Natural killer cell treated with Interleukin-12 subunit alpha and Interleukin-12 subunit beta and Interleukin-15 and Interleukin-18, amount 100 ng/mL, for 72 hours (primary cell): ENCODE results near the gene MARCHF10. TPM values are rescaled to one million over a fixed set of nuclear protein-coding genes. Genes with fewer than 3 reads are reported as not detected.
"Not testable (repeated sequence)": the region's sequence is repeated elsewhere in the genome, so short reads cannot be mapped to it uniquely, and the experiment has no call there.

Source experiments
- ATAC-seq, 2 donors: fragments of 150-1000 bp; cut with Tn5 transposase in 1 of 2; sonication (Bioruptor Pico), chemical (Tn5 transposase) in 1 of 2; 2 replicates each; pipeline ENCODE4 v1.10.0; 2021
- DNase-seq: peaks from one replicate; pipeline ENCODE4 v3.0.0; 2022; ENCODE audit warnings: low spot score
- H3K27ac Mint-ChIP-seq, 2 donors: 1 replicate in 1 of 2; 2 replicates in 1 of 2; pipeline ENCODE4 v1.8.0; 2022; ENCODE audit warnings: mixed read lengths in 2 of 2, mild to moderate bottlenecking in 1 of 2, moderate library complexity in 1 of 2
- H3K27me3 Mint-ChIP-seq, 2 donors: 1 replicate in 1 of 2; 2 replicates in 1 of 2; pipeline ENCODE4 v1.8.0; 2022; ENCODE audit warnings: mixed read lengths in 2 of 2
- H3K36me3 Mint-ChIP-seq: one replicate; pipeline ENCODE4 v1.8.0; 2022; ENCODE audit warnings: mixed read lengths
- H3K4me1 Mint-ChIP-seq, 2 donors: 1 replicate in 1 of 2; 2 replicates in 1 of 2; pipeline ENCODE4 v1.8.0; 2022; ENCODE audit warnings: low read depth in 2 of 2, mixed read lengths in 2 of 2, mild to moderate bottlenecking in 1 of 2
- H3K4me3 Mint-ChIP-seq: one replicate; pipeline ENCODE4 v1.8.0; 2022; ENCODE audit warnings: mixed read lengths
- H3K9me3 Mint-ChIP-seq: 2 replicates; pipeline ENCODE4 v1.8.0; 2022; ENCODE audit warnings: mixed read lengths
- total RNA-seq, 2 donors: library from RNA; stranded (reverse); gene quantifications; one replicate each; pipeline ENCODE4 v1.2.3, GENCODE V29; 2022

The MARCHF10 gene
- total RNA-seq, 2 donors from 2014 or later = not detected

DNA sequence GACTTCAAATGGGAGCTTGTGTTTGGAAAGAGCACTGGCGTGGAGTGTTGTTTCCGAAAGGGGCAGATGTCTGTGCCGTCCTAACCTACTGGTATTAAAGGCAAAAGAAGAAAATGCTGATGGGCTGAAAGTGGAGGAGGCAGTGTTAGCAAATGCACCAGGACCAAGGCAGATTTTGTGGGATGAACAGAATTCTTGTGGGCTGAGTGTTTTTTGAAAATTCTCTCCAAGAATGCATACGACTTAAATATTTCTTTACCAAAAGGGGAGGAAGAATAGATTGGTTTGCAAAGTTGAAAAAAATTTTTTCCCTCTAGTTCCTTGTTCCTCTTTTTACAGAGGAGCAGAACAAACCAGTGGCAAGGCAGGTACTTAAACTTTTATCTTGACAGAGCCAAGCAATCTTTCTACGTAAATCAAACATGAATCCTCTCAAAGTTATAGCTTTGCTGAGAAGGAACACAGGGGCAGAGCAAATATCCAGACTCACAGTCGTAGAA, 16.8 kb downstream of the MARCHF10 start:
- H3K4me1 Mint-ChIP-seq = peaks cover 12 to 15% of the 10 kb centered on the region in 2 donors
- H3K9me3 Mint-ChIP-seq = peaks cover 7% of the 10 kb centered on the region
- H3K27ac Mint-ChIP-seq = no peak overlapping the region
- H3K4me3 Mint-ChIP-seq = no peak overlapping the region
- peaks cover 5 to 10% of the 10 kb centered on the region in 2 donors for H3K27me3 Mint-ChIP-seq
- peaks cover 10% of the 10 kb centered on the region for H3K36me3 Mint-ChIP-seq
- ATAC-seq (no peak), DNase-seq (no peak)

DNA sequence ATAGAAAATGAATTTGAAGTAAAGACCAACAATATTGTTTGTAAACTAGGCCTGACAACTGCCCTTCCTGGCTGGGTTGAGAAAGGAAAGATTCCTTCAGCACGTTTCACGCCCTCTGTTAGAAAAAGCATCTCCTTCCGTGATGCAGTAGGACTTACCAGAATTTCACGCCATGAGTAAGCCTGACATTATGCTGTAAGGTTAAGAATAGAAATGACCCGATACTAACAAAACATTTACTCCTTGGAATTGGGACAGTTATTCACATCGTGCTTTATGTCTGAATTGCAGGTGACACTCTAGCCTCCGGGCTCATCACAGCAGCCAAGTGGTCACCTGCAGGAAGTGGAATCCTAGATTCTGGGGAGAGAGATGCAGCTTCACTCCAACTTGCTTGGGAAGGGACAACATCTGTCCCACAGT, 17.5 kb downstream of the MARCHF10 start:
- peaks cover 10% of the 10 kb centered on the region for H3K36me3 Mint-ChIP-seq
- no peak overlapping the region for H3K27ac Mint-ChIP-seq
- H3K9me3 Mint-ChIP-seq = peaks cover 7% of the 10 kb centered on the region
- peaks cover 9 to 11% of the 10 kb centered on the region in 2 donors for H3K27me3 Mint-ChIP-seq
- H3K4me3 Mint-ChIP-seq = no peak overlapping the region
- peaks cover 14 to 15% of the 10 kb centered on the region in 2 donors for H3K4me1 Mint-ChIP-seq
- no peak for DNase-seq
- no peak for ATAC-seq

DNA sequence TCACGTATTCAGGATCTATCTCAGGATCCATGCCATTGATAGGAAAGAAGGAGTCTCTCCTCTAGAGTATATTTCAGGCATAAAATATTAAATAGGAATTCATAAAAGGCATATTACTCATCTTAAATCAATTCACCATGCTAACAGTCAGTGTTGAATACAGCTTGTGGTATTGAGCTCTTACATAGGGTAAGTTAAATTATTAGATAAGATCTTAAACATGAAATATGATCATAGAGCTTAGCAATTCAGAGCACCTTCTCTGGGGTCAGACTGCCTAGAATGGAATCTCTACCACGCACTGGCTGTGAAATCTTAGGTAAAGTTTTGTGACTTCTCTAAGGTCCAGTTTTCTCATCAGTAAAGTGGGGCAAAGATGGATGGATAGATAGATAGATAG, 20.7 kb downstream of the MARCHF10 start:
- ATAC-seq = no peak

DNA sequence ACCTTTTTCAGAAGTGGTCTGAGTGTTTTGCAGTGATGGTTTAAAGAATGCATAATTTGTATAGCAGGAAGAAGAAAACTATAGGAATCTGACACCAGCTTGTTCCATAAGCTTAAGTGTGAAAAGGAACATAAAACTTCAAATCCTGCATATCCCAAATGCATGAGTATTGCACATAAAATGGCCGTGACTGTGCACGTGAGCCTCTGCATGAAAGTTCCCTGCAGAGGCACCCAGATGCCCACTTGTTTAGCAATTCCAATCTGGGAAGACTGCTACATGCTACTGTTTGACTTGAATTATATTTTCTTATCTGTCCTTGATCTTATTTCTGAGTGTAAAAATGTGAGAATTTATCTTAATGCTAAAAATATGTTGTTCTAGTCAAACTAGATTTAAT, 21.5 kb downstream of the MARCHF10 start:
- DNase-seq (no peak), ATAC-seq (no peak)
- no peak overlapping the region for H3K4me3 Mint-ChIP-seq
- peaks cover 0 to 5% of the 10 kb centered on the region in 2 donors for H3K4me1 Mint-ChIP-seq
- H3K27me3 Mint-ChIP-seq = peaks cover 19 to 33% of the 10 kb centered on the region in 2 donors
- no peak overlapping the region for H3K27ac Mint-ChIP-seq
- H3K36me3 Mint-ChIP-seq = peaks cover 4% of the 10 kb centered on the region
- H3K9me3 Mint-ChIP-seq = no peaks in the 10 kb centered on the region

More for the DNA sequence above, 20.7 kb downstream of the MARCHF10 start:
- peaks cover 4% of the 10 kb centered on the region for H3K36me3 Mint-ChIP-seq
- peaks cover 19 to 33% of the 10 kb centered on the region in 2 donors for H3K27me3 Mint-ChIP-seq
- no peak overlapping the region for H3K4me3 Mint-ChIP-seq
- no peaks in the 10 kb centered on the region for H3K9me3 Mint-ChIP-seq
- H3K4me1 Mint-ChIP-seq = peaks cover 0 to 5% of the 10 kb centered on the region in 2 donors
- no peak overlapping the region for H3K27ac Mint-ChIP-seq
- no peak for DNase-seq

DNA sequence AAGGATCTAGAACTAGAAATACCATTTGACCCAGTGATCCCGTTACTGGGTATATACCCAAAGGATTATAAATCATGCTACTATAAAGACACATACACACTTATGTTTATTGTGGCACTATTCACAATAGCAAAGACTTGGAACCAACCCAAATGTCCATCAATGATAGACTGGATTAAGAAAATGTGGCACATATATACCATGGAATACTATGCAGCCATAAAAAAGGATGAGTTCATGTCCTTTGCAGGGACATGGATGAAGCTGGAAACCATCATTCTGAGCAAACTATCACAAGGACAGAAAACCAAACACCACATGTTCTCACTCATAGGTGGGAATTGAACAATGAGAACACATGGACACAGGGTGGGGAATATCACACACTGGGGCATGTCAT, 22.1 kb downstream of the MARCHF10 start:
- H3K27me3 Mint-ChIP-seq = peaks cover 14 to 30% of the 10 kb centered on the region in 2 donors
- DNase-seq, H3K27ac Mint-ChIP-seq, H3K4me1 Mint-ChIP-seq, H3K36me3 Mint-ChIP-seq, H3K4me3 Mint-ChIP-seq, ATAC-seq, H3K9me3 Mint-ChIP-seq: not testable (repeated sequence)

DNA sequence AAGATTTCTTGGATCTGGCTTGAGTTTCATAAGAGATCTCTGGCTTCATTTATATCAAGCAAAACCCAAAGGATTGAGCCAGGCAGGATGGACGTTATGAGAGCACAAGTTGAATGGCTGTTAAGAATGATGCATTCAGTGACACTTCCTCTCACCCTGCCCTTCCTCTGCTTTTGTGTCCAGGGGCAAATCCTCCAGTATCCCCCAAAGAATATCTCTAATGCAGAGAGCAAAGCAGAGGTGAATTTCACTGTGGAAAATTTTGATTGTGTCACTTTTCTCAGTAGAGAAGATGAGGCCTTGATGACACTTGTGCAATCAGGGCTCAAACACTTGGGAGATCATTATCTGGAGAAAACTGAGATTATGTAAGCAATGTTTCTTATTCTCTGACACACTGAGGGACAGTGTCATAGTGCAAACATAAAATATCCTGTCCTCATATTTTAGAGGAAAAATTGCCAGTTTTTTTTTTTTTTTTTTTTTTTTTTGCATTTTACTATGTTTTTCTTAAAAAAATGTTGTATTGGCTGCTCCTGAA, 25.3 kb downstream of the MARCHF10 start:
- Mint-ChIP-seq H3K36me3 (peaks cover 4% of the 10 kb centered on the region), H3K4me1 (peaks cover 0 to 5% of the 10 kb centered on the region in 2 donors), H3K27ac (no peak overlapping the region), H3K9me3 (no peaks in the 10 kb centered on the region), H3K27me3 (peaks cover 10 to 27% of the 10 kb centered on the region in 2 donors), H3K4me3 (no peak overlapping the region)
- DNase-seq (no peak), ATAC-seq (no peak)

DNA sequence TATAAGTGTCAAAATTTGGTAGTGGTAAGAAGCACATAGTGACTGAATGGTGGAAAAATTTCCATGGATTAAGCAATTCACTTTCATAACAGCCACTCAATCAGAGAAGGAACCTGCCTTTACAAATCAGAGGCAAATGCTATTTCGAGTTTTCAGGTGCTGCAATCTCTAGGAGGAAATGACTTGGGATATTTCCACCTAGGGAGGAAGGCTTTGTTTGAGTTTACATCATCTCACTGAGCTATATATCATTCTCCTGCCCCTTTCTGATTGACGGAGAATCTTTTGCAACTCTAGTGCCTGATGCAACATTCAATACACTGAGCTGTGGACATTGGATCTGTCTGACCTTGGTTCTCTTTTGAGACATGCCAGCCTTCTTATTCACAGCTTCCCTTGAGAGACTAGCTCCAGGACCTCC, 26.3 kb downstream of the MARCHF10 start:
- Mint-ChIP-seq H3K4me3 (no peak overlapping the region), H3K36me3 (peaks cover 4% of the 10 kb centered on the region), H3K9me3 (no peaks in the 10 kb centered on the region), H3K4me1 (peaks cover 0 to 5% of the 10 kb centered on the region in 2 donors), H3K27ac (no peak overlapping the region), H3K27me3 (peaks cover 10 to 27% of the 10 kb centered on the region in 2 donors)
- DNase-seq (no peak), ATAC-seq (no peak)

DNA sequence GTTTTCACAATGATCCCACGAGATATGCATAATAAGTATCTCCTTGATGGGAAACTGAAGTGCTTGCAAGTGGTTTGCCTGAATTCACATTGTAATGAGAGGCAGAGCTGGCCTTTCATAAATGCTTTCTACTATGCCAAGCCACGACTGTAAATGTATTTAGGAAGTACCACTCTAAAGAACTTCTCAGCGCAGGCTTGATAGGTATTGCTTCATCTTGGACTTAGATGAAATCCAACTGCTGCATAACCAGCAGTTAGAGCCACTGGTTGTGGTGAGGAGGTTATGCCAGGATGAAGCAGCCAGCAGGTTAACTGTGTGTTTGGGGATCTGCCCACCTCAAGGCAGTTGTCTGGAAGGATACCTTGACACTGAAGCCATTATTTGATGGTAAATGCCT, 26.8 kb downstream of the MARCHF10 start:
- Mint-ChIP-seq H3K9me3 (no peaks in the 10 kb centered on the region), H3K27me3 (peaks cover 10 to 27% of the 10 kb centered on the region in 2 donors), H3K27ac (no peak overlapping the region), H3K4me3 (no peak overlapping the region), H3K4me1 (peaks cover 0 to 5% of the 10 kb centered on the region in 2 donors), H3K36me3 (peaks cover 4% of the 10 kb centered on the region)
- DNase-seq (no peak), ATAC-seq (no peak)

DNA sequence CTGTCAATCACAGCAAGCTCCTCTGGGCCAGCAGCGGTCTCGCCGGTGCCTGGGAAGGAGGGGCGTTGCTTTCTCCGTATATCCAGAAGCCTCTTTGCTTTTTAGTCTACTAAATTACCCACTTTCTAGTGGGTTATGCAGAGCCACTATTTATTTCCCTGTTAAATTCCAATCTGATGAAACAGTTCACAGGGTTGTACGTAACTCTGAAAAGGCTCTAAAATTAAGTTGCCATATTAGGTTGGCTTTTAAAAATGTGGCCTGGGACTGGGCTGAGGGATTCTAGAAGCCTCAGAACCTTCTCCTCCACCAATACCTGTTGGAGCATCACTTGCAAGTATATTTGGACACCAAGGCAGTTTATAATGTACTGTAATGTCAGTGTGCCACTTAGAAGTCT, 27.2 kb downstream of the MARCHF10 start:
- Mint-ChIP-seq H3K4me3 (no peak overlapping the region), H3K27ac (no peak overlapping the region), H3K36me3 (peaks cover 4% of the 10 kb centered on the region), H3K27me3 (peaks cover 10 to 27% of the 10 kb centered on the region in 2 donors), H3K4me1 (peaks cover 0 to 5% of the 10 kb centered on the region in 2 donors), H3K9me3 (no peaks in the 10 kb centered on the region)
- ATAC-seq (no peak), DNase-seq (no peak)

DNA sequence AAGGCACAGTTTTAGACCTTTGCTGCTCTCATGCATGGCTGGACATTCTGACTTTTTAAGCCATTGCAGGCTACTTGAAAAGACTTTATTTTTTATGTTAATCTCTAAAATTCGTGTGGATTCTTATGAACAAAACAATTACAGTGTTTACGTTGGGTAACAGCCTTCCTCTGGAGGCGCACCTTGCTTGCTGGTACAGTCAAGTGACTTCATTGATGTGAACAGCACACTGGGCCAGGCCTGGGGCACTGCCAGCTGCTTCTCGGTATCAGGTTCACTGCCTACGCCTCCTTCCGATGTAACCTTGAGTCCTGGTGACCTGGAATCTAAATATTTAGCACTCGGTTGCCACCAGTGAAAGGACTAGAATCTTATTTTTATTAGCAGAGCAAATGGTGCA, 27.8 kb downstream of the MARCHF10 start:
- DNase-seq = no peak
- Mint-ChIP-seq H3K9me3 (no peaks in the 10 kb centered on the region), H3K4me3 (no peak overlapping the region), H3K27me3 (peaks cover 7 to 23% of the 10 kb centered on the region in 2 donors), H3K27ac (no peak overlapping the region), H3K36me3 (peaks cover 4% of the 10 kb centered on the region), H3K4me1 (no peaks in the 10 kb centered on the region)
- no peak for ATAC-seq

DNA sequence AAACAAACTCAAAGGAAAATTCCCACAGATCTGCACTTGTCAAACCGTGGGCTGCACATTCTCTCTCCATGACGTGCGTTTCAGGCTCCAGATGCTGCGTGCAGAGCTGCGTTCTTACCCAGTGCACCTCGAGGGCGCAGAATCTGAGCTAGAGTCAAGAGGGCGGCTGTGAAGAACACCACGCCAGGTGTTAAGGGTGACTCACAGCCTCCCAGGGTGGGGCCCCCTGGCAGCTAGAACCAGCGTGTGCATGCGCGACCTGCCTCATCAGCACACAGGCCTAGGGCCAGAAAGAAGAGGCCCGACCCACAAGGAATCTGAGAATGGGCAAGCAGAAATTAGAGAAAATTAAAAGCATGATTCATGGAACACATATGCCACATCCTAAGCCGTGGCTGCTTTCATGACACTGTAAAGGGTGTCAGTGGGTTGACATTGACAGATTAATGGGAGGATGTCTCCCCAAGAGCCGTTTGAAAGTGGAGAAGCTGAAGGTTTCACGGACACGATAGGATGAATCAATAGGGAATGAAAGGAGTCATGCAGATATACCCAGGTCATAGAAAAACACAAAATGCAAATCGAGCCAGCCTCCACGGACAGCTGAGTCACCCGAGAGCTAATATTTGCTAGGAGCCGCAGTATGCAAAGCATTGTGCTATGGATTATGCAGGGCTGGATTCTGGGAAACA, 29.0 kb downstream of the MARCHF10 start:
- Mint-ChIP-seq H3K27ac (no peak overlapping the region), H3K9me3 (no peaks in the 10 kb centered on the region), H3K36me3 (peaks cover 4% of the 10 kb centered on the region), H3K4me3 (no peak overlapping the region), H3K27me3 (peaks cover 7 to 15% of the 10 kb centered on the region in 2 donors), H3K4me1 (no peaks in the 10 kb centered on the region)
- DNase-seq = no peak
- no peak for ATAC-seq

DNA sequence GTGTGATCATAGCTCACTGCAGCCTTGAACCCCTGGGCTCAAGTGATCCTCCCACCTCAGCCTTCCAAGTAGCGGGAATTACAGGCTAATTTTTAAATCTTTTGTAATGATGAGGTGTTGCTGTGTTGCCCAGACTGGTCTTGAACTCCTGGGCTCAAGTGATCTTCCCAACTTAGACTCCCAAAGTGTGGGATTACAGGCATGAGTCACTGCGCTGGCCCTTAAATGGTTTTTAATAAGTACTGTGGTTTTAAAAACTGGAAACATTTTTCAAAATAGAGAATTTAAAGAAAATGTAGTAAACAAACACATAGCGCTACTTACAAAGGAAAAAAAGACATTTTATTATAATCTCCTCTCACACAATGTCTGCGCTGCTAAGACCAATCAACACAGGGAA, 32.2 kb downstream of the MARCHF10 start:
- DNase-seq (no peak), ATAC-seq (no peak)
- H3K4me3 Mint-ChIP-seq = no peak overlapping the region
- H3K36me3 Mint-ChIP-seq = no peaks in the 10 kb centered on the region
- no peak overlapping the region for H3K27ac Mint-ChIP-seq
- H3K4me1 Mint-ChIP-seq = no peaks in the 10 kb centered on the region
- peaks cover 9 to 25% of the 10 kb centered on the region in 2 donors for H3K27me3 Mint-ChIP-seq
- no peaks in the 10 kb centered on the region for H3K9me3 Mint-ChIP-seq

DNA sequence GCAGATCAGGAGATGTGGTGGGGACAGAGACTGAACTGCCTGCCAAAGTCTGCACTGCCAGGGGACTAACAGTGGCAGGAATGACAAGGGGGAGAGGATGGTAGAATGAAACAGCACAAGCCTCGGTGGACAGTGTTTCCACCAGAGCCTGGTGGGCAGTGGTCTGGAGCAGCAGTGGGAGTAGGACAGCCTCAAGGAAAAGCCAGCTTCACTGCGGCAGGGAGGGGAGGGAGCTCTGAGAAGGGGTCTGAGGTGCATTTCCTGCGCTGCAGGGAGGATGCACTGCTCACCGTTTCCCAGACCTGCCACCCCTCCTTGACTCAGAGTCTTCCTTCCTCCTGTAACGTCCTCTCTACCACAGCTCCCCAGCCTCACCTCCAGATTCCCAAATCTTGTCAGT, 33.8 kb downstream of the MARCHF10 start:
- no peak for ATAC-seq
- H3K4me1 Mint-ChIP-seq = no peaks in the 10 kb centered on the region
- H3K4me3 Mint-ChIP-seq = no peak overlapping the region
- DNase-seq = no peak
- H3K27ac Mint-ChIP-seq = no peak overlapping the region
- H3K36me3 Mint-ChIP-seq = no peaks in the 10 kb centered on the region
- H3K27me3 Mint-ChIP-seq = peaks cover 9 to 33% of the 10 kb centered on the region in 2 donors
- no peaks in the 10 kb centered on the region for H3K9me3 Mint-ChIP-seq

DNA sequence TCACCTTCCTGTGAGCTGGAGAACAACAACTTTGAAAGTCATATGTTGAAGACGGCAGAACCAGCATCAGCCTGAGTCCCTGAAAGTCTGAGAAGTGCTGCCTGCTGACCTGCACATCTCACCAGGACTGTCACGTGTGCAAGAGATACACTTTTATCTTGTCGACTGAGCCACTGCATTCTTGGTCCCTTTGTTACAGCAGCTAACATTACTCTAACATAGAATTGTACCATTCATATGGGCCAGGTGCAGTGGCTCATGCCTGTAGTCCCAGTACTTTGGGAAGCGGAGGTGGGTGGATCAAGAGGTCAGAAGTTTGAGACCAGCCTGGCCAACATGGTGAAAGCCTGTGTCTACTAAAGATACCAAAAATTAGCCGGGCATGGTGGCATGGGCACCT, 40.1 kb downstream of the MARCHF10 start:
- ATAC-seq (no peak), DNase-seq (no peak)
- Mint-ChIP-seq H3K4me1 (no peaks in the 10 kb centered on the region), H3K9me3 (no peaks in the 10 kb centered on the region), H3K36me3 (no peaks in the 10 kb centered on the region), H3K4me3 (no peak overlapping the region), H3K27me3 (peaks cover 3 to 32% of the 10 kb centered on the region in 2 donors), H3K27ac (no peak overlapping the region)
